Fibroblast of villous mesenchyme (primary cell): ENCODE data around the gene MRPL54. TPM values are rescaled to one million over a fixed set of nuclear protein-coding genes. Genes with fewer than 3 reads are reported as not detected.

Experiments used
- DNase-seq: peaks from one replicate; pipeline ENCODE4 v3.0.0-alpha.2; 2010; ENCODE audit warnings: low read depth
- H3K4me3 ChIP-seq: 2 replicates; pipeline ENCODE4 v1.5.1; 2011; ENCODE audit warnings: low read depth, mild to moderate bottlenecking, low read length
- total RNA-seq: library from RNA; depleted of rRNA; stranded (reverse); fragments of >200 nt; gene quantifications from 2 replicates; pipeline ENCODE4 v1.2.3, GENCODE V29; 2012
- TF ChIP-seq, protein P1 (sequence below): IDR thresholded peaks from 2 replicates; pipeline ENCODE4 v1.5.1; 2012; ENCODE audit warnings: low read depth, mild to moderate bottlenecking, low read length; ENCODE audit not compliant: insufficient read depth

Gene MRPL54
- total RNA-seq, 1 donor, result 48.4 TPM

GRCh38 chr19:3774621-3775373 is 12.3 kb downstream of the MRPL54 start:
- no peak overlapping the region for H3K4me3 ChIP-seq
- TF ChIP-seq, protein P1, sequence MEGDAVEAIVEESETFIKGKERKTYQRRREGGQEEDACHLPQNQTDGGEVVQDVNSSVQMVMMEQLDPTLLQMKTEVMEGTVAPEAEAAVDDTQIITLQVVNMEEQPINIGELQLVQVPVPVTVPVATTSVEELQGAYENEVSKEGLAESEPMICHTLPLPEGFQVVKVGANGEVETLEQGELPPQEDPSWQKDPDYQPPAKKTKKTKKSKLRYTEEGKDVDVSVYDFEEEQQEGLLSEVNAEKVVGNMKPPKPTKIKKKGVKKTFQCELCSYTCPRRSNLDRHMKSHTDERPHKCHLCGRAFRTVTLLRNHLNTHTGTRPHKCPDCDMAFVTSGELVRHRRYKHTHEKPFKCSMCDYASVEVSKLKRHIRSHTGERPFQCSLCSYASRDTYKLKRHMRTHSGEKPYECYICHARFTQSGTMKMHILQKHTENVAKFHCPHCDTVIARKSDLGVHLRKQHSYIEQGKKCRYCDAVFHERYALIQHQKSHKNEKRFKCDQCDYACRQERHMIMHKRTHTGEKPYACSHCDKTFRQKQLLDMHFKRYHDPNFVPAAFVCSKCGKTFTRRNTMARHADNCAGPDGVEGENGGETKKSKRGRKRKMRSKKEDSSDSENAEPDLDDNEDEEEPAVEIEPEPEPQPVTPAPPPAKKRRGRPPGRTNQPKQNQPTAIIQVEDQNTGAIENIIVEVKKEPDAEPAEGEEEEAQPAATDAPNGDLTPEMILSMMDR, result no peak
- DNase-seq, result no peak

GRCh38 chr19:3775374-3775711 is 12.9 kb downstream of the MRPL54 start:
- no peak overlapping the region for H3K4me3 ChIP-seq
- no peak for DNase-seq

GRCh38 chr19:3775831-3776230 is 13.3 kb downstream of the MRPL54 start:
- TF ChIP-seq, protein P1, result no peak
- H3K4me3 ChIP-seq, result no peak overlapping the region
- no peak for DNase-seq

More at GRCh38 chr19:3775374-3775711, 12.9 kb downstream of the MRPL54 start:
- TF ChIP-seq, protein P1, result no peak

- TF ChIP-seq, protein P1, result no peak
- no peak for DNase-seq
- H3K4me3 ChIP-seq, result no peak overlapping the region
These were observed 14.1 kb downstream of the MRPL54 start for GRCh38 chr19:3776479-3777040.

DNA sequence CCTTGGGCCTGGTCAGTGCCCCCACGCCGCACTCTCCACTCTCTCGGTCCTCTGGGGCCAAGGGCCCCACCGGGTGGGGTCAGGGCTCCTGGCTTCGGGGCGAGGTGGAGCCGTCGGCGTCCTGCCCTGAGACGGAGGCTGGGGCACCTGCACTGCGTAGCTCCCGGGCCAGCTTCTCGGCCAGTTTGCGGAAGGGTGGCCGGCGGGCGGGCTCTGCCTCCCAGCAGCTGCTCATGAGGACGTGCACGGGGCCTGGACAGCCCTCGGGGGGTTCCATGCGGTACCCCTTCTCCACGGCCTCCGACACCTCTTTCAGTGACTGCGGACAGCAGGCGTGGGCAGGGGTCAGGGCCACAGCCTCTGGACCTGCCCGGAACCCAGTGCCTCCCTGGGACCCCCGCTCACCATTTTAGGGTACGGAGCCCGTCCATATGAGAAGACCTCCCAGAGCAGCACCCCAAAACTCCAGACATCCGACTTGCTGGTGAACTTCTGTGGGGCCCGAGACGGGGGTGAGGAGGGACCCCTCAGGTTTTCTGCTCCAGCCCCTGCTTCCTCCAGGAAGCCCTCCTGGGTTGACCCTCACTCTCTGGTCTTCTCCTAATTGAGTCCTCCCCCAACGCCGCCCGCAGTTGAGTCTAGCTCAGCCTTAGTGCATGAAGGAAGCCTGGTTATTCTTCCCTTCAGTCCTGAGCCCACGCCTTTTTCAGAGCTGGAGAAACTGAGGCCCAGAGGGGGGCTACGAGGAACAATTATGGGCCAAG is 15.8 kb downstream of the MRPL54 start:
- H3K4me3 ChIP-seq, result no peak overlapping the region
- no peak for DNase-seq
- TF ChIP-seq, protein P1, result no peak

- TF ChIP-seq, protein P1, result no peak
- no peak for DNase-seq
These were observed 16.6 kb downstream of the MRPL54 start for GRCh38 chr19:3778899-3779723.

More at GRCh38 chr19:3778899-3779723, 16.6 kb downstream of the MRPL54 start:
- no peak overlapping the region for H3K4me3 ChIP-seq
